Urinary bladder (tissue), 4 donors: ENCODE data around the gene PACC1. TPM values are rescaled to one million over a fixed set of nuclear protein-coding genes. Genes with fewer than 3 reads are reported as not detected.
"Not testable (repeated sequence)": the region's sequence is repeated elsewhere in the genome, so short reads cannot be mapped to it uniquely, and the experiment has no call there.

Experiments
- DNase-seq: peaks from one replicate; pipeline ENCODE4 v3.0.0-alpha.2; 2015; ENCODE audit errors: extremely low spot score
- H3K27ac ChIP-seq: one replicate; pipeline ENCODE4 v1.5.1; 2013; ENCODE audit warnings: low read depth, mild to moderate bottlenecking, moderate library complexity
- H3K36me3 ChIP-seq: one replicate; pipeline ENCODE4 v1.6.1; 2013; ENCODE audit warnings: mild to moderate bottlenecking, moderate library complexity; ENCODE audit not compliant: insufficient read depth
- H3K4me1 ChIP-seq: one replicate; pipeline ENCODE4 v1.6.1; 2013; ENCODE audit warnings: mild to moderate bottlenecking, moderate library complexity; ENCODE audit not compliant: insufficient read depth
- H3K4me3 ChIP-seq: one replicate; pipeline ENCODE4 v1.5.1; 2013; ENCODE audit warnings: low read depth, low read length
- WGBS: extraction: QIAGEN DNeasy Blood & Tissue Kit; methylation state at CpG from one replicate; pipeline ENCODE4 v1.1.7; 2013; 5-methylcytosine and 5-hydroxymethylcytosine counted together
- polyA plus RNA-seq: library from polyadenylated mRNA; stranded (reverse); fragments of 200-250 nt; gene quantifications from one replicate; pipeline ENCODE4 v1.2.3, GENCODE V29; 2013
- total RNA-seq: library from RNA; depleted of rRNA; stranded (reverse); fragments of >200 nt; gene quantifications from one replicate; pipeline ENCODE4 v1.2.3, GENCODE V29; 2014
- donor health status: healthy with polysubstance abuse.
- donor health status: healthy.

Gene PACC1
- total and polyA plus RNA-seq, 2 donors = 3.8 to 5.3 TPM

- no peak overlapping the region for H3K27ac ChIP-seq
- WGBS = 81% methylated on average over 4 of the region's 4 CpGs
- H3K4me3 ChIP-seq = no peak overlapping the region
- no peaks in the 10 kb centered on the region for H3K4me1 ChIP-seq
- no peak for DNase-seq
- H3K36me3 ChIP-seq = peaks cover 5% of the 10 kb centered on the region
These were observed 54.7 kb downstream of the PACC1 start for GRCh38 chr1:212359794-212360479.

- DNase-seq = no peak
- Histone ChIP-seq H3K4me3 (no peak overlapping the region), H3K4me1 (no peaks in the 10 kb centered on the region), H3K27ac (no peak overlapping the region), H3K36me3 (peaks cover 9% of the 10 kb centered on the region)
- WGBS = 93% methylated on average over 3 of the region's 3 CpGs
These were observed 59.3 kb downstream of the PACC1 start for GRCh38 chr1:212355230-212355969.

- no peak overlapping the region for H3K27ac ChIP-seq
- DNase-seq = no peak
- no peak overlapping the region for H3K4me3 ChIP-seq
- no peaks in the 10 kb centered on the region for H3K4me1 ChIP-seq
- 96% methylated on average over 3 of the region's 3 CpGs for WGBS
- peaks cover 9% of the 10 kb centered on the region for H3K36me3 ChIP-seq
These were observed 60.2 kb downstream of the PACC1 start for GRCh38 chr1:212354464-212354863.

GRCh38 chr1:212353181-212353580 is 61.5 kb downstream of the PACC1 start:
- no peak for DNase-seq
- Histone ChIP-seq H3K4me1 (no peaks in the 10 kb centered on the region), H3K36me3 (peaks cover 9% of the 10 kb centered on the region), H3K27ac (no peak overlapping the region), H3K4me3 (no peak overlapping the region)
- WGBS = 85% methylated on average over 2 of the region's 2 CpGs

GRCh38 chr1:212351588-212352362 is 62.9 kb downstream of the PACC1 start:
- DNase-seq = no peak
- Histone ChIP-seq H3K4me3 (no peak overlapping the region), H3K4me1 (no peaks in the 10 kb centered on the region), H3K36me3 (peaks cover 4% of the 10 kb centered on the region), H3K27ac (no peak overlapping the region)
- WGBS = 89% methylated on average over 10 of the region's 10 CpGs

GRCh38 chr1:212346601-212347000 is 68.1 kb downstream of the PACC1 start:
- Histone ChIP-seq H3K36me3 (peaks cover 2% of the 10 kb centered on the region), H3K27ac (no peak overlapping the region), H3K4me1 (no peaks in the 10 kb centered on the region), H3K4me3 (no peak overlapping the region)
- DNase-seq = no peak
- 92% methylated on average over 1 of the region's 1 CpG for WGBS

- Histone ChIP-seq H3K4me3 (no peak overlapping the region), H3K4me1 (no peaks in the 10 kb centered on the region), H3K36me3 (peaks cover 2% of the 10 kb centered on the region), H3K27ac (no peak overlapping the region)
- DNase-seq = no peak
- WGBS = over 99% methylated on average over 4 of the region's 4 CpGs
These were observed 69.8 kb downstream of the PACC1 start for GRCh38 chr1:212344905-212345304.

GRCh38 chr1:212341090-212341489 is 73.6 kb downstream of the PACC1 start:
- H3K36me3 ChIP-seq = peaks cover 2% of the 10 kb centered on the region
- H3K4me3 ChIP-seq = no peak overlapping the region
- no peak overlapping the region for H3K27ac ChIP-seq
- no peak for DNase-seq
- 98% methylated on average over 1 of the region's 1 CpG for WGBS
- no peaks in the 10 kb centered on the region for H3K4me1 ChIP-seq

- no peak for DNase-seq
- 91% methylated on average over 2 of the region's 2 CpGs for WGBS
- H3K36me3 ChIP-seq = no peaks in the 10 kb centered on the region
These were observed 85.6 kb downstream of the PACC1 start for GRCh38 chr1:212329105-212329504.

GRCh38 chr1:212328248-212328647 is 86.4 kb downstream of the PACC1 start:
- Histone ChIP-seq H3K4me1 (no peaks in the 10 kb centered on the region), H3K4me3 (no peak overlapping the region), H3K36me3 (no peaks in the 10 kb centered on the region), H3K27ac (no peak overlapping the region)
- 74% methylated on average over 4 of the region's 4 CpGs for WGBS
- no peak for DNase-seq

More at GRCh38 chr1:212329105-212329504, 85.6 kb downstream of the PACC1 start:
- Histone ChIP-seq H3K4me1 (no peaks in the 10 kb centered on the region), H3K27ac (no peak overlapping the region), H3K4me3 (no peak overlapping the region)

GRCh38 chr1:212326541-212326940 is 88.1 kb downstream of the PACC1 start:
- Histone ChIP-seq H3K4me1 (no peaks in the 10 kb centered on the region), H3K4me3 (no peak overlapping the region), H3K36me3 (no peaks in the 10 kb centered on the region), H3K27ac (no peak overlapping the region)
- DNase-seq = no peak
- 80% methylated on average over 3 of the region's 3 CpGs for WGBS

- H3K36me3 ChIP-seq = no peaks in the 10 kb centered on the region
- H3K4me3 ChIP-seq = no peak overlapping the region
- no peak overlapping the region for H3K27ac ChIP-seq
- no peaks in the 10 kb centered on the region for H3K4me1 ChIP-seq
- WGBS = 52% methylated on average over 3 of the region's 3 CpGs
- no peak for DNase-seq
These were observed 91.6 kb downstream of the PACC1 start for GRCh38 chr1:212323066-212323465.

- not testable (repeated sequence) for H3K27ac ChIP-seq, H3K36me3 ChIP-seq, DNase-seq, H3K4me3 ChIP-seq, H3K4me1 ChIP-seq
- WGBS = 98% methylated on average over 10 of the region's 34 CpGs
These were observed 93.7 kb downstream of the PACC1 start for GRCh38 chr1:212321031-212321430.

- Histone ChIP-seq H3K36me3 (no peaks in the 10 kb centered on the region), H3K4me3 (no peak overlapping the region), H3K27ac (no peak overlapping the region), H3K4me1 (no peaks in the 10 kb centered on the region)
- no peak for DNase-seq
- 75% methylated on average over 2 of the region's 2 CpGs for WGBS
These were observed 96.8 kb downstream of the PACC1 start for GRCh38 chr1:212317916-212318315.
